NCI-H1694 treated with DMSO at 0.1 percent for 48 hours (cell line): ENCODE measurements around the gene PRUNE2.

Source experiments
- DNase-seq: peaks from one replicate; lab custom pipeline; 2025; lab: John Stamatoyannopoulos, UW

PRUNE2 gene

DNA sequence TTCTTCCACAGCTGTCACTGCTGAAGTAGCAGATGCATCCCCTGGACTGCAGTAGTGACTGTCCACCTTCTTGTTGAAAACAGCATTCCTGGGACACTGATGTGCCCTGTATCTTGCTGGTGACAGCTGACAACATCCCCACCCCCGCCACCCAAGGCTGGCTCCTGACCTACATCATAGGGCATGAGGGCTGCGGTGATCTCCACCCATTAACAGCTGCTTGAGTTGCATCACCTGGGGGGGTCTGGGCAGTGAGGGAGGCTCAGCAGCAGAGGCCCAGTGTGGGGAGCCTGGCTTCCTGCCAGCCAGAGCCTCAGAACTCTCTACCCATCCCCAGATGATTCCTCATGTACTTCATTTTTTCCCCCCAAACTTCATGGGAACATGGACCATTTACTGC lies 4.1 kb downstream of the PRUNE2 start:
- DNase-seq = no peak

DNA sequence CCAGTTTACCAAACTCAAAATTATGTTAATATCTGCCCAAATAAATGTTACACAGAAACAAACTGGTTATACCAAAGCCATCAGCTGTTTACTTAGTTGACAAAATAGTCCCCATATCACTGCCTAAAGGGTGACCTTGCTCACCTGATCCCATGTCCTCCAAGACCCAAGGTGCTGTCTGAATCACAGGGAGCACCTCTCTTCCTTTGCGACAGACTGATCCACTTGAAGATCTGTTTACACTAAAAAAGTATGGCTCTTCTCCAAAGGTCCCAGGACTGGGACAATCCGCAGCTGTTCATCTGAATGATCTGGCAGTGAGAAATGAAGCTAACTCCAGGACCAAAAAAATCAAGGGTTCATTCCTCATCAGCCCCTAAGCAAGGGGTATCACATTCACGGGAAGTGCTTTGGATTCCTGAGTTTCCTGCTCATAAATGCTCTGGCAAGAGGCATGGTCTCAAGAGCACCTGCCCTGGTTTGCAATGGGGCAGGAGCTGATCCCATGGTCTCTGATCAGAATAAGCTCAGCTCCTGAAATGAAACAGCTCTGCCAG lies 5.0 kb downstream of the PRUNE2 start:
- no peak for DNase-seq

DNA sequence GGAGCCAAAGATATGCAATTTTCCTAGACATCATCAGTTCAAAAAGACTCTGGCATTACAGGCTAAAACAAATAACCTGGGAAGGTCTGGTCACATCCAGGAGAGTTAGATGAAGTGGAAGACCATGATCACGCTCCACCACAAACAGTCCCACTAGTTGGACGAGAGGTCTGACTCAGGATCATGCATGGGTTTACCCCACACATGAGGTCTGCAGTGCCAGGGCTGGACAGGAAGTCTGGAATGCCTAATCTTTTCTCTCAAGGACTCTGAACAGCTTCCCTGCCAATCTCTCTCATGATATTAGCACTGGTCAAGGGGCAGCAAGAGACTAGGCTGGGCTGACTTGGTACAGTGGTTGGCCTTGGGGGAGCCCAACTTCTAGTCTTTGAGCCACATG lies 7.1 kb downstream of the PRUNE2 start:
- no peak for DNase-seq

DNA sequence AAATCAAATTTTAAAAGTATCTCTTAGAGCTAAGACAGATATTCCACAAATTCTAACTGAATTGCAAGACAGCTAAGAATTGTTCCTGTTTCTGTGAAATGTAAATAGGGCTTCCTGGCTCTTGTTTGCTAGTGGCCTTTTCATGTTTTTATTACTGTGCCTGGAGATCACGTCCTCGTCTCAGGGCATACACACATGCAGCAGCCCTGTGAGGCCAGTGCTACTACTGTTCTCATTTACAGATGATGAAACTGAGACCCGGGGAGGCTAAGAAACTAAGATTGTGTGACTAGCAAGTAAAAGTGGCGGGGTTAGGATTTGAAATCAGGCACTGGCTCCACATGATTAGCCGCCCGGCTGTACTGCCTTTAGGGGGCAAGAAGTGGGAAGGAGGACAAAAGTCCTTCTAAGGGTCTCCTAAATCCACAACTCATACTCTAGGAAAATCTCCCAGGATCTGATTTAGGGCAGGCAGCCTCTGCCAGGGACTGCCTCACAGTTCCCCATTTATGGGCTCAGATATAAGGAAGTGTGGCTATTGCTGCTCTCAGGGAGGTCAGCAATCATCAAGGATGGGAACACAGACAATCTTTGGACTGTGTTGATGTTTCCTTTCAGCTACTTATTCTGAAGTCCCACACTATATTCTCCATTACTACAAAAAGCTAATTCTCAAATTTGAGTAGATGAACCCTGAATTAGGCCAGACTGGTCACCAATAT lies 7.9 kb downstream of the PRUNE2 start:
- no peak for DNase-seq

DNA sequence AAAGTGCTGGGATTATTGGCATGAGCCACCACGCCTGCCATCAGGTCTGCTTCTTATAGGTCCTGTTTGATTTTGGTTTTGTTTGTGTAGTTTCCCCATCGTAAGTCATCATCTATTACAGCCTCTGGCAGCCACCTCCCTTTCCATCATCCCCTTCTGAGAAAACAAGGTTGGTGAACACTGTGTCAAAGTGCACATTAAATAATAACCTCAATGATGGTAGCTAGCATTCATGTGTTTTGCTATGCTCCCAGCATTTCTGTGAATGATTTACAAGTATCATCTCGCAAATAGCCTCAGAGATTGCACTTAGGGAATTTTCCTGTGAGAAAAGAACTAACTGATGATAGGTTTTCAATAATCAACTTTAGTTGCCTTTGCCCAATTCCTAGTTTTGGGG lies 9.9 kb downstream of the PRUNE2 start:
- no peak for DNase-seq

DNA sequence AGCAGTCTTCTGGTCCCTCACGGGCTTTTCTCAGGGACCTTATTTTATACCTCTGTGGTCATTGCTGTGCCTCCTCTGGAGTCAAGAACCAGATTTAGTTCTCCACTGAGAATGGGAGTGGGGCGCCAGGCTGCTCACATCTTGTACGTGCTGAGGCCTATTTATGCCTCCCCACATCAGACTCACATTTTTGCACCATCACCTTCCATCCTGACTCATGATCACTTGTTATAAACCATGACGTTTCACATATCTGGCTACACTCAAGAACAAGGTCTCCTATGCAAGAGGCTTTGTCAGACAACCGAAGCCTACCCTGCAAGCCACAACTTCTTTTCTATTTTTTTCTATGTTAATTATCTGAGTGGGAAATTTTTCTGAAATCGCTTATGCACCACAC lies 10.7 kb downstream of the PRUNE2 start:
- DNase-seq = no peak

DNA sequence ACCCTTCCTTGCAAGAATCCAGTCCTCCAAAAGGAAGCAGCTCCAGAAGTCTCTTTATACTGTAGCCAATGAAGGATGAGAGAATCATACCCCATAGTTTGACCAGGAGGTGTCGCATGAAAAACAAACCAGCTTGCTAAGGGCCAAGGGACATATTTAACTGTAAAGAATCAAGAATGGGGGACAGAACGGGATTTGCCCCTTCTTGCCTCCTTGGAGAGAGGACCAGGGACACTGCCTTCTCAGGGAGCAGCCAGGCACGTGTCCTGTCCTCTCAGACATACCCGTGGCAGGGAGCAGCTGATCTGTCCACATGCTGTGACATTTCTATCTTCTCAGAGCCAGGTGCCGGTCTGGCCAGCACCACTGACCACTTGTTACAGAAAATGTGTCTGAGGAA lies 11.7 kb downstream of the PRUNE2 start:
- DNase-seq = no peak

DNA sequence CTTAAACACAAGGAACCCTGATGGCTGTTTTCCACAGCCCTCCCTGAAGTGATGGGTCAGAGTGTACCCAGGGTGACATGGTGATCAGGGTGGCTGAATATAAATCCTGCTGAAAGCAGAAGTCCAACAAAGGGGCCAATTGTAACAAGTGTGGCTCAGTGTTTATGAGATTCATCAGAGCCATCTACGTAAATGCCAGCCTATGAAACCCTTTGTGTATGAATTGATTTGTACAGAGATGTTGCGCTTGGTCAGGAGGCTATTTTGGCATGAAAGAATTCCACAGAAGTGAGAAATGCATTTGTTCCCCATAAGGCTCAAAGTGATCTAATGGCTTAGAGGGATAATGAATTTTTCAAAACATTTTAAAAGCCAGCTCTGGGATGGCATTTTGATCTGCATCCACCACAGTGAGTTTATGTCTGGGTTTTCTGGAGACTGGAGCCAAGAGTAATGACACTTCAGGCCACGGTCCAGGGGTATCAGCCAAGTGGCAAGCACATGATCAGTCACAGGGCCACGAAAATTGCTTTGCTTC lies 12.4 kb downstream of the PRUNE2 start:
- DNase-seq = no peak

DNA sequence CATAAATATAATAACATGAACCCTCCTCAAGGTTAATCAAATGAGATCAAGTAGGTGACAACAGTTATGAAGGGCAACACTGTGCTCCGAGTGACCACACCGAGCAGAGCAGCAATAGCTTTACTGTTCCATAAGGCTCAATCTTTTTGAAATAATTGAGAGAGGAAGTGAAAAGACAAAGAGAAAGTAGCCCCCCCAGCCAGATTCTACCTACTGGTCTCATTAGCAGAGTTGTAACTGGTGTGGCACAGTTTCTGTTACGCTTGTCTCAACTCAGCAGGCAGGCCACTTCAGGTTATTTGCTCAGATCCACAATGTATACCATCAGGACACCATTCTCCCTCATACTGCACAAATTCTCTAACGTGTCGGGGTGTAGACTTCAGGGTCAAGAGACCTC lies 14.0 kb downstream of the PRUNE2 start:
- DNase-seq = no peak

DNA sequence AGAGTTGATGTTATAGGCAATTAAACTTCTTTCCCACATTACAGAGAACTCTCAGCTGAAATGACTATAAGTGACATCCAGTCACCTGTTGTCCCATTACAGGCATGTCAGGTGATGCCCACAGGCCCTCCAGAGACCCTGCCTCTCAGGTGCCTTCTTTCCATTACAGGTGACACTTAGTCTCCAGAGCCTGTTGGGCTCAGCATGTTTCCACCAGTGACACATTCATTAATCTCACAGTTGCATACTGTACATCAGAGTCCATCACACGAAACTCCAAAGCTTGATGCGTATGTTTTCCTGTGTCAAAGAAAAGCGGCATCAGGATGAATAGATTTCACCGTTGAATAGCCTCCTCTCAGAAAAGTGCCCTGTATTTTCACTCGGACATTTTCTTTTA lies 14.6 kb downstream of the PRUNE2 start:
- no peak for DNase-seq

DNA sequence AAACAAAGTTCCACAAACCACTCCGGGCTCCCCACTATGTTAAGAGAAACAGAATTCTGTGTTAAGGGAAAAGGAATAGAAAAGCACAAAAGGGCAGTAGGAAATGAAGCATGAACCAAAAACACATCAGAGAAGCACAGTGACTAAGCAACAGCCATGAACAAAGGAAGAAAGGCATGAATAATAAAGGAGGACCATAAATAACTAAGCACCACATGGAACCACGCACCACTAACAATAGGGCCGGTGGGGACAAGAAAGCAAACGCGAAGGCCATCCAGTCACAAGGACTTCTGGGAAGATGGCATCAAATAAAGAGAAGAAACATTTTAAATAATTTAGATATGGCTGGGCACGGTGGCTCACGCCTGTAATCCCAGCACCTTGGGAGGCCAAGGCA lies 18.0 kb downstream of the PRUNE2 start:
- DNase-seq = no peak

DNA sequence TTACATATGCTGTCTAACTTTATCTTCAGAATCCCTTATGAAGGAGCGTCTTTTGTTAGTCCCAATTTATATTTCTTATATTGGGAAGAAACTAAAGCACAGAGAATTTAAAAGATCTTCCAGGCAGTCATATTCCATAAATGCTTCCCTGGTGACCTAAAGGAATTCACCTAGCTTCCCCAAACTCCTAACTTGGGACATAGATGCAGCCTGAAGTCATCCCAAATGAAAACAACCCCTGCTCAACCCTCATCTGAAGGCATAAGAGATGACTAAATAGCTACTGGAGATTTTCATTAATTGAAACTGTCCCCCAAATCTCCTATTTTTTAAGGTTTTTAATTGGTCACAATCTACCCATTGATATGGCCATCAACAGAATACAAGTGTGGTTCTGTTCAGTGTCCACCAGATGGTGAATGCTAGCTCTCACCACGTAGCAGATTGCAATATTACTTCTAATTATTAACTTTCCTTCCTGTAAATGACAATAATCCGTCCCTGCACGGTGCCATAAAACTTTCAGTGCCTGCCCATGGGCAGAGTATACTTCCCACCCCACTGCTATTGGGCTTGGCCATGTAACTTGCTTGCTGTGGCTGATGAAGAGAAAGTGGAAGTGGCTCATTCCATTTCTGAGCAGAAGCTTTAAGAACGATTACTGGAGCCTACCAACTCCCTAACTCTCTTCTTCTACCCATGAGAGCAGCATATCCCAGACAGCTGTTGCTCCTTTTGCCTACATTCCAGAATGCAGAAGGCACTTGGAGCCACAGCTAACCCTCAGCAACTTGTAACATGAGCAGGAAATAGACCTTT lies 18.7 kb downstream of the PRUNE2 start:
- DNase-seq = no peak

DNA sequence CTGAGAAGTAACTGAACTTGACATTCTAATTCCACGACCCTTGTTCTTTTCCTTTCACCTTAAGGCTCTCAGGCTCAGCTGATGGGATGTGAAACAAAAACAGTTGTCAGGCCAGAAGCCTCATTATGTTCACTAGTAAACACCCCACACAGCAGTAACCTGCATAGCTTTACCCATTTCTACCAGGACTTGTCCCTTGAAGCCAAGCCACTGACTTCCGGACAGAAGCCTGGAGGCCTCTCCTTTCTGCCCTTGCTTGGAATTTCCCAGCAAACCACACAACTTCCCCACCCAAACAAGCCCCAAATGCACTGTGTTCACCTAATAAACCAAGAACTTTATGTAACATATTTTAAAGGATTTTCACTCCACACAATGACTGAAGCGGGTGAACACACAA lies 19.6 kb downstream of the PRUNE2 start:
- no peak for DNase-seq

DNA sequence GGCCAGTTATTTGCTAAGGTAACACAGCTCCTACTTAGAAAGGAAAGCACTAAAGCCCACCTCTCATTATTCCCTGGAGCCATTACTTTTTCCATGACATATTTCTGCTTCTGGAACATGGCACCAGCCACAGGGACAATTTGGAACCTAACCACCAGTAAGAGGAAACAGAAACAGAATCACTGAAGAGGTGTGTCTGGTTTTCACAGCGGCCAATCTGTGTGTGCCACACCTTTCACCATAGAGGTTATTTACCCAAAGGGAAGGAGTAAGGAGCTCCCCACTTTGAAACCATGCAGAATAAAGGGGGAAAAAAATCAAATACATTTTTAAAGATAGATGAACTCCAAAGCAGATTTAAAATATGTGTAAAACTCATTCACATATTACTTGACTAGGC lies 21.1 kb downstream of the PRUNE2 start:
- no peak for DNase-seq

DNA sequence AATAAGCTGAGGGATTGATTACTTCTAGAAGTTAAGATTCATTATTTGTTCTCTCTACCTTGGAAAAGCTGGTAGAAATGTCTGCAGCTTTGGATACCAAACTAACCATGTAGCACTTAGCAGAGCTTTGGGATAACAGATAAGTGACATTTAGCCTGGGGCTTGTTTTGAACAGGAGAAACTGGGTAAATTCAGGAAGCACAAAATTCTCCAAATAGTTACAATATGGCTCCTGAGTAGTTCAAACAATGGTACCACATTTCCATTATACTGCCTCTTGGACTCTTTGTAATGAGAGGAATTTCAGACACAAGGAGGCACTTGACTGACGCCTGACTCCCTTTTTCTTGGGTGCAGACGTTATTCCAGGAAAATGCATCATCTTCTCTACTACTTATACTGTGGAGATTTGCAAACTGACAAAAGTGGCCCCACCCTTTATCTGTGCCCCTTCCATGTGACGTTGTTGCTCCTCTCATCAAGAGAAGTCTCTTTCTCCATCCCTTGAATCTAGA lies 22.5 kb downstream of the PRUNE2 start:
- no peak for DNase-seq

DNA sequence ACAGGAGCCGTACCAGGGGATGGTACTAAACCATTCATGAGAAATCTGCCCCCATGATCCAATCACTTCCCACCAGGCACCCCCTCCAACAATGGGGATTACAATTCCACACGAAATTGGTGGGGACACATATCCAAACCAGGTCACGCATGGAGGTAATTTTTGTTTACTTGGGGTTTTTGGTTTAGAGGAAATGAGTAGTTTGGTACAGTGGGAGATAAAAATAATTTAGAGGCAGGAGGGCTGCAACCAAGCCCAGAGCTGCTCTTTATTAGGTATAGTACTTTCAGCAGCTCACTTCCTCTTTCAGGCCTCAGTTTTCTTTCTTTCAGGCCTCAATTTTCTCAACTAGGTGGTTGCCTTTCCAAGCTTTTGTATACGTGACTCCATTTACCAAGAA lies 23.2 kb downstream of the PRUNE2 start:
- DNase-seq = no peak

DNA sequence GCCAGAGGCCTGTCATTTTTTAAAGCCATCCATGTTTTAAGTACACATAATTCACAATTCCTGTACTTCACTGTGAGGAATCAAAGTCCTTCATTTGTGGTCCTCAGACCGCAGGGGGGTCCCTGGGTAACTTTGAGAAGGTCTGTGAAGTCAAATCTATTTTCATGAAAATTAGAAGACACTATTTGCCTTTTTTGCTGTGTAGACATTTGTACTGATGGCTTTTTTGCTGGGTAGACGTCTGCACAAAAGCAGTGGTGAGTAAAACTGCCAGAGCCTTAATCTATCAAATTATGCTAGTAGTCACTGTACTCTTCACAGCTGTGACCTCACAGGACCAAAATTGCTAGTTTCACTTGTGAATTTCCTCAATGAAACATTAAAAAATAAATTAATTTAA lies 25.7 kb downstream of the PRUNE2 start:
- DNase-seq = no peak

DNA sequence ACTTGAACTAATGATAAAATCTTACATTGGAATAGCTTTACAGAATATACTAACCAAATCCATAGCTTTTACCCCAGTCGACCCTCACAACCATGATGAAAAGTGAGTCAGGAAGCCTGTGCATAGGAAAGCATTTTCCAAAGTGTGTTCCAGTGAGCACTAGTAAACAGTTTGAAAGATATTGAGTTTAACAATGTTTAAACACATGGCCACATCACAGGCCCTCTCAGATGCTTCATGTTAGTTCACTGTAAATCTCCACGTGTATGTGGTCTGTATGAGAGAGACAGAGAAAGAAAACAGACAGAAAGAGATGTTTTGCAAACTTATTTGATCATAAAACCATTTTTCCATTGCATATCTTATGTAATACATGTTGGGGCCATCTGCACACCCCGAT lies 27.0 kb downstream of the PRUNE2 start:
- DNase-seq = no peak

DNA sequence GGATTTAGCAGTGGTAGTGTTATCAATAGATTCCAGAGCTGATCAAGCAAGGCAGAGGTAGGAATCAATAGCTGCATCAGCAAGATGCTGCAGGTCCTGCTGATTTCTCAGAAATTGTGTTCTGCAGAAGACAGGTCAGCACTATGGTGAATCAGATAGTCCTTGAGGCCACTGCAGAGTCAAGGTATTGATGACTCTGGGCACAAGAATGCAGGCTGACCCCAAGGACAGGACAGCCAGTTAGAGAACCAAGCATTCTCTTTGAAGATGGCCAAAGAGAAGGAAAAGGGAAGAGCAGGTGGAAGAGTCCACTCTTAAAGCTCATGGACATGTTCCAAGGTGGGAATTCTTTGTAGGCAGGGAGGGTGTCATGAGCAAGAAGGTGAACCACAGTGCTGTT lies 28.0 kb downstream of the PRUNE2 start:
- DNase-seq = no peak

DNA sequence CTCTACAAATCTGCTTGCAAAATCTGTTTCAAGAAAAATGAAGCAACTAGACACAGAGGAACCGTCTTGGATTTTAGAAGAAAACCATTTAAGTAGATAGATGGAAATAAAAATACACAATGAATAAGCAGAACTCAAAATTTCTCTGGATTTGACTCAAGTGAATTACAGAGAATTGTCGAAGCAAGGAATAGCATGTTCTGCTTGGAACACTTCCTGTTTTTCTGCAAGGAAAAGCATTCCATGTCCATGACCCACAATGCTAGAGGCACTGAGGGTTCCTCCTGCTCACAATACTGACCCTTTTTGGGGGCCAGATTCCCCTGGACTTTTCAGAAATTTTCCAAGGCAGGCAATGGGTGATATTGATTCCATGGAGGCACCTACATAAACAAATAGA lies 29.8 kb downstream of the PRUNE2 start:
- no peak for DNase-seq

DNA sequence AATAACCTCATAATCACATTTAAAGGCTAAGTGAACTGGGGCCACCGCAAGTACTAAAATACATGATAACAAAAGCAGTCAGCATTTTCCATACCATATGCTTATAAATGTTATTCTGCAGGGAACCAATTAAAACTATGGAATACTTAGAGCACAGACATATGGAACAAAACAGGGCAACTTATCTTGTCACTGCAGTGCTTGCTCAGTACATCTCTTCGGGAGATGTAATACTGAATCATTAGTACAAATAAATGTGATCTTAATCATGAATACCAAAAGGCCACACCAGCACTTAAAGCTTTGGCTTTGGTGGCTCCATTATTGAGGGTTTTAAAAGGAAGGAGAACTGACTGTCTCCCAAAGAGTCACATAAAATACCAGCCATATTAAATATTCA lies 32.1 kb downstream of the PRUNE2 start:
- no peak for DNase-seq

DNA sequence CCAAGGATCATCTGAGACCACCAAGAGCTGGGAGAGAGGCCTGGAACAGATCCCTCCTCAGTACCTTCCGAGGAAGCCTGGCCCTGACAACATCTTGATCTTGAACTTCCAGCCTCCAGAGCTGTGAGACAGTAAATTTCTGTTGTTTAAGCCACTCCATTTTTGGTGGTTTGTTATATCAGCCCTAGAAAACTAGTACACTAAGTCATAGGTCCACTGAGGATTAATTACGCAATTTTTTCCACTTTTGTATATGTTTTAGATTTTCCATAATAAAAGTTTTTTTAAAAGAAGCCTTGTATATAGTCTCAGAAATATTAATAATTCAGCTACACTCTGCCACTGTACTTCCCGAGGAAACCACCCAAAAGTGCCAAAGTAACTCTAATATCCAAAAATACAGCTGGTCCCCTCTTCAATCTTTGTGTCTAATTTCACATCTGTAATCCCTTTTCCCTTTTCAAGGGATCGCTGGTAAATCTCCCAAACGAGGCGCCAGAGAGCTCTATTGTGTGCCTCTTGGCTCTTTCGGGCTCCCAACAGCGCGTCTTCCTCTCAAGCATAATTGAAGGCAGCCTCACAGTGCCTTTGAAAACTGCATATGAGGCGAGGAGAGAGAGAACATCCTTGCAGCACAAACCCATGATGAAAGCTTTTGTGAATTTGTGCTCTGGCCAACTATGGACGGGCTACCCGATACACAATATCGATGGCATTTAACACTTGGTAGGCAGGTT lies 32.7 kb downstream of the PRUNE2 start:
- DNase-seq = no peak
